GM10847 (cell line): ENCODE results near the gene NKIRAS2.
A peak's percentile ranks its signal among the peaks of the same experiment; 100 is the strongest.

Source experiments
- POLR2A ChIP-seq: IDR thresholded peaks from 2 replicates; pipeline ENCODE4 v1.6.1; 2011; ENCODE audit not compliant: insufficient read length; ENCODE audit errors: extremely low read depth

The NKIRAS2 gene

GRCh38 chr17:42016941-42017865, 2.7 kb upstream of the NKIRAS2 start, which contains the start of gene DNAJC7:
DNAJC7 (minus strand) TSS chr17:42017439; CDS start chr17:42017416, 23 bp downstream.
- TF ChIP-seq POLR2A = peak; percentile 70

- no peak for TF ChIP-seq POLR2A
Observed at GRCh38 chr17:42017866-42018200, 2.1 kb upstream of the NKIRAS2 start.

- TF ChIP-seq POLR2A = no peak
Observed at GRCh38 chr17:42018339-42018738, 1.6 kb upstream of the NKIRAS2 start.

GRCh38 chr17:42018988-42019387, 902 bp upstream of the NKIRAS2 start:
- no peak for TF ChIP-seq POLR2A

GRCh38 chr17:42023524-42024349, 3.8 kb downstream of the NKIRAS2 start:
- no peak for TF ChIP-seq POLR2A

GRCh38 chr17:42025191-42025579, 5.3 kb downstream of the NKIRAS2 start:
- no peak for TF ChIP-seq POLR2A

GRCh38 chr17:42025936-42026335, 6.0 kb downstream of the NKIRAS2 start:
- no peak for TF ChIP-seq POLR2A

GRCh38 chr17:42026857-42027589, 7.1 kb downstream of the NKIRAS2 start:
- no peak for TF ChIP-seq POLR2A

GRCh38 chr17:42027590-42027889, 7.7 kb downstream of the NKIRAS2 start:
- no peak for TF ChIP-seq POLR2A

GRCh38 chr17:42027961-42028790, 8.3 kb downstream of the NKIRAS2 start:
- no peak for TF ChIP-seq POLR2A

GRCh38 chr17:42028791-42029127, 8.9 kb downstream of the NKIRAS2 start:
- no peak for TF ChIP-seq POLR2A

- no peak for TF ChIP-seq POLR2A
Observed at GRCh38 chr17:42031584-42031983, 11.7 kb downstream of the NKIRAS2 start.

- TF ChIP-seq POLR2A = no peak
Observed at GRCh38 chr17:42034059-42034458, 14.2 kb downstream of the NKIRAS2 start.

GRCh38 chr17:42038221-42038973, 18.5 kb downstream of the NKIRAS2 start:
- no peak for TF ChIP-seq POLR2A
